SK-N-SH (cell line): ENCODE data around the gene GPR39.

Experiments used
- EP300 ChIP-seq, 2 experiments: IDR thresholded peaks; 2 replicates each; pipeline versions ENCODE4 v1.4.0 to v1.6.1; 2012; ENCODE audit warnings: borderline replicate concordance in 1 of 2, low read depth in 1 of 2, low read length in 1 of 2
- EZH2phosphoT487 ChIP-seq: fragments of 200-600 bp; sonication (generic); IDR thresholded peaks from 2 replicates; pipeline ENCODE4 v1.6.1; 2017; ENCODE audit warnings: low read depth, mixed run types, mild to moderate bottlenecking, antibody characterized with exemption, moderate library complexity, borderline replicate concordance
- JUND ChIP-seq: IDR thresholded peaks from 2 replicates; pipeline ENCODE4 v1.4.0; 2012
- POLR2AphosphoS5 ChIP-seq: IDR thresholded peaks from 2 replicates; pipeline ENCODE4 v1.6.1; 2012; ENCODE audit warnings: low read depth, low read length
- SIN3A ChIP-seq: IDR thresholded peaks from 2 replicates; pipeline ENCODE4 v1.6.1; 2012; ENCODE audit warnings: low read depth, mild to moderate bottlenecking, low read length, moderate library complexity, borderline replicate concordance
- SMC3 ChIP-seq: IDR thresholded peaks from 2 replicates; pipeline ENCODE4 v1.6.1; 2012; ENCODE audit warnings: low read depth, low read length, improper control_type of control experiment
- TF ChIP-seq, protein P1 (sequence below): IDR thresholded peaks from 2 replicates; pipeline ENCODE4 v1.4.0; 2012; ENCODE audit warnings: low read depth, borderline replicate concordance
- TF ChIP-seq, protein P2 (sequence below): fragments of 200-600 bp; sonication (generic); IDR thresholded peaks from 2 replicates; pipeline ENCODE4 v1.6.1; 2017; ENCODE audit warnings: antibody characterized with exemption, mild to moderate bottlenecking, moderate library complexity
- TF ChIP-seq, protein P3 (sequence below): fragments of 150-350 bp; IDR thresholded peaks from 2 replicates; pipeline ENCODE4 v1.6.1; 2016; ENCODE audit warnings: mild to moderate bottlenecking, low read depth, low read length
- TF ChIP-seq, protein P4 (sequence below): fragments of 150-350 bp; IDR thresholded peaks from 2 replicates; pipeline ENCODE4 v1.6.1; 2017; ENCODE audit warnings: antibody characterized with exemption, low read length, low read depth, borderline replicate concordance

DNA sequence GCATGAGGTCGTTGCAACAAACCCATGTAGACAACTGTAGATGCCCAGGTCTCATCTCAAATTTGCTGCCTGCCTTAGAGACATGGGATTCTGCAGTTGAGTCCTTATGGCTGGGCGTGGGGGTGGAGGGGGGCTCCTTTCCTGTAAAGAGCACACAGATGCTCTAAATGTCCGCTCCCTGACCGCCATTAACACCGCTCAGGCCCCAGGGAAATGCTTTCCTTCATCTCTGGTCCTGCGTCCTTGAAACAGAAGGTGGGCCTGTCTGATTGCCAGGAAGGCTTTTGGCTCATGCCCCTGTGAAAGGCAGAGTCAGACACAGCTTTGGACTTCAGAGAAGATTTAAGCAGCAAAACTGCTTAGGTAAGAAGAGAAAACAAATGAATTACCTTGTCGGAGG lies 25.7 kb downstream of the GPR39 start:
- TF ChIP-seq, protein P1, sequence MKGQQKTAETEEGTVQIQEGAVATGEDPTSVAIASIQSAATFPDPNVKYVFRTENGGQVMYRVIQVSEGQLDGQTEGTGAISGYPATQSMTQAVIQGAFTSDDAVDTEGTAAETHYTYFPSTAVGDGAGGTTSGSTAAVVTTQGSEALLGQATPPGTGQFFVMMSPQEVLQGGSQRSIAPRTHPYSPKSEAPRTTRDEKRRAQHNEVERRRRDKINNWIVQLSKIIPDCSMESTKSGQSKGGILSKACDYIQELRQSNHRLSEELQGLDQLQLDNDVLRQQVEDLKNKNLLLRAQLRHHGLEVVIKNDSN: no peak
- TF ChIP-seq EP300 (IDR thresholded peaks at IDR 0.05; ENCODE audit: borderline replicate concordance in 1 of 2, low read depth in 1 of 2, low read length in 1 of 2) (no peak), SMC3 (no peak), POLR2AphosphoS5 (no peak), EZH2phosphoT487 (no peak), JUND (no peak), SIN3A (no peak)
- TF ChIP-seq, protein P2, sequence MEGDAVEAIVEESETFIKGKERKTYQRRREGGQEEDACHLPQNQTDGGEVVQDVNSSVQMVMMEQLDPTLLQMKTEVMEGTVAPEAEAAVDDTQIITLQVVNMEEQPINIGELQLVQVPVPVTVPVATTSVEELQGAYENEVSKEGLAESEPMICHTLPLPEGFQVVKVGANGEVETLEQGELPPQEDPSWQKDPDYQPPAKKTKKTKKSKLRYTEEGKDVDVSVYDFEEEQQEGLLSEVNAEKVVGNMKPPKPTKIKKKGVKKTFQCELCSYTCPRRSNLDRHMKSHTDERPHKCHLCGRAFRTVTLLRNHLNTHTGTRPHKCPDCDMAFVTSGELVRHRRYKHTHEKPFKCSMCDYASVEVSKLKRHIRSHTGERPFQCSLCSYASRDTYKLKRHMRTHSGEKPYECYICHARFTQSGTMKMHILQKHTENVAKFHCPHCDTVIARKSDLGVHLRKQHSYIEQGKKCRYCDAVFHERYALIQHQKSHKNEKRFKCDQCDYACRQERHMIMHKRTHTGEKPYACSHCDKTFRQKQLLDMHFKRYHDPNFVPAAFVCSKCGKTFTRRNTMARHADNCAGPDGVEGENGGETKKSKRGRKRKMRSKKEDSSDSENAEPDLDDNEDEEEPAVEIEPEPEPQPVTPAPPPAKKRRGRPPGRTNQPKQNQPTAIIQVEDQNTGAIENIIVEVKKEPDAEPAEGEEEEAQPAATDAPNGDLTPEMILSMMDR: no peak
- TF ChIP-seq, protein P3, sequence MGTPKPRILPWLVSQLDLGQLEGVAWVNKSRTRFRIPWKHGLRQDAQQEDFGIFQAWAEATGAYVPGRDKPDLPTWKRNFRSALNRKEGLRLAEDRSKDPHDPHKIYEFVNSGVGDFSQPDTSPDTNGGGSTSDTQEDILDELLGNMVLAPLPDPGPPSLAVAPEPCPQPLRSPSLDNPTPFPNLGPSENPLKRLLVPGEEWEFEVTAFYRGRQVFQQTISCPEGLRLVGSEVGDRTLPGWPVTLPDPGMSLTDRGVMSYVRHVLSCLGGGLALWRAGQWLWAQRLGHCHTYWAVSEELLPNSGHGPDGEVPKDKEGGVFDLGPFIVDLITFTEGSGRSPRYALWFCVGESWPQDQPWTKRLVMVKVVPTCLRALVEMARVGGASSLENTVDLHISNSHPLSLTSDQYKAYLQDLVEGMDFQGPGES: no peak
- TF ChIP-seq, protein P4, sequence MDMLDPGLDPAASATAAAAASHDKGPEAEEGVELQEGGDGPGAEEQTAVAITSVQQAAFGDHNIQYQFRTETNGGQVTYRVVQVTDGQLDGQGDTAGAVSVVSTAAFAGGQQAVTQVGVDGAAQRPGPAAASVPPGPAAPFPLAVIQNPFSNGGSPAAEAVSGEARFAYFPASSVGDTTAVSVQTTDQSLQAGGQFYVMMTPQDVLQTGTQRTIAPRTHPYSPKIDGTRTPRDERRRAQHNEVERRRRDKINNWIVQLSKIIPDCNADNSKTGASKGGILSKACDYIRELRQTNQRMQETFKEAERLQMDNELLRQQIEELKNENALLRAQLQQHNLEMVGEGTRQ: no peak
